ENCODE results near the gene EXOC2. TPM values are rescaled to one million over a fixed set of nuclear protein-coding genes. Genes with fewer than 3 reads are reported as not detected.

Gene EXOC2
- total and polyA plus RNA-seq, 2 donors (not counting 3 experiments of a cell fraction or from before 2014, with no cell fraction given), result 18.2 to 30.8 TPM

DNA sequence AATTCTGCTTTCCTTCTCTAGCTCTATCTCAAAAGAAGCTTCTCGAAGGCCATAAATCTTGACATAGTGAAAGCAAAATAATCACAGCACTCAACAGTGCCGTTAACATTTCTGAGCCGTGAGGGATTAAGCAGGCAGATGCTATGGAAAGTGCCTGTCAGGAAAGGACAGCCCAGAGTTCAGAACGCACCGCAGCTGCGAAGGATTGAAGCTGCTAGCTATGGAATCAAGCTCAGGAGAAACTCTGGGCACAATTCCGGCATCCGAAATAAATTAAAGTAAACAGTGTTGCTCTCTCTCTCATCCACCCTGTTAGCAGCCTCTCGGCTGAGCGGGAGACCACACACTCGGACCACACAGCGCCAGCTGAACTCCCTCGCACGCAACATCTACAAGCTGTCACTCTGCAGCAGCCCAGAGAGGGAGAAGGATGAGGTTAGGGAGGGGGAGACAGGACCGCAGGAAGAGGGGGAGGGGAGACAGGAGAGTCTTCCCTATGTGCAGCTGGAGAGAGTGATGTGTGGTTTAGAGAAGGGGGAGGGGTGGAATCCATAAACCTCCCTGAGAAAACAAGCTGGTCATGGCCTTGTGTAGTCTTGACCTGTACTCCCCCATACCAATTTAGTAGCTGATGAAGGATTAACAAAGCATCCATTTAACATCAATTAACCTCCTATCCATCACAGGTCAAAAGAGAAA, 9.0 kb downstream of the EXOC2 start:
- Histone ChIP-seq H3K4me3 (replicated peaks in 1 of 3; ENCODE audit: insufficient read depth in 1 of 3, low read depth in 1 of 3, low read length in 3 of 3) (peak overlapping the region in 1 of 3 experiments; percentile 16), H3K27ac (ENCODE audit: insufficient read depth, low read depth, low read length) (peak overlapping the region; percentile 74), H3K4me2 (ENCODE audit: insufficient read depth, low read length) (peak overlapping the region; percentile 45), H3K27me3 (ENCODE audit: control insufficient read depth in 2 of 2, insufficient read depth in 2 of 2, low read length in 2 of 2) (no peaks in the 10 kb centered on the region), H2AFZ (ENCODE audit: low read depth, low read length) (no peak overlapping the region), H3K79me2 (ENCODE audit: control insufficient read depth, insufficient read depth, low read length) (peaks cover 74% of the 10 kb centered on the region), H4K20me1 (replicated peaks; ENCODE audit: control insufficient read depth, extremely low read depth, insufficient read depth, low read length) (no peaks in the 10 kb centered on the region), H3K4me1 (ENCODE audit: control insufficient read depth, extremely low read depth, insufficient read depth, low read length) (peaks cover 37% of the 10 kb centered on the region), H3K9me3 (replicated peaks; ENCODE audit: control insufficient read depth, insufficient read depth, low read length) (no peaks in the 10 kb centered on the region), H3K9me1 (replicated peaks; ENCODE audit: control insufficient read depth, extremely low read depth, insufficient read depth, low read length) (no peaks in the 10 kb centered on the region), H3K36me3 (ENCODE audit: control insufficient read depth in 2 of 2, extremely low read depth in 1 of 2, insufficient read depth in 2 of 2, low read length in 2 of 2) (peaks cover 2 to 3% of the 10 kb centered on the region in 2 experiments), H3K9ac (replicated peaks; ENCODE audit: extremely low read depth, insufficient read depth, low read length) (peak overlapping the region; percentile 40)
- POLR2A ChIA-PET, result interaction anchor here (1.7 kb wide), 1 partner anchor 9 kb away, joined by 6 read pairs; the partner anchor contains the start of gene EXOC2
- FAIRE-seq (no peak), DNase-seq (ENCODE audit: low read depth, low spot score) (peak; percentile 29)
- intact Hi-C loops (cut with micrococcal nuclease), result loop anchor here (1.0 kb wide), 1 partner anchor 8 kb away; no protein-coding TSS in a partner anchor
- CTCF ChIA-PET, result interaction anchor here (0.7 to 1.5 kb wide), 11 partner anchors 16 to 126 kb away, joined by 3 to 8 read pairs (median 3); no protein-coding TSS in a partner anchor
- dilution Hi-C loops (cut with MboI; ENCODE audit: extremely low pct_ligation_motif_present, low sequenced_read_pairs), result no loop called here
- no TSS peak for BruUV-seq (replicated peaks)
- TF ChIP-seq POLR2A (IDR thresholded peaks at IDR 0.05; ENCODE audit: low read depth, low read length), result no peak

GRCh38 chr6:680666-681340, 12.1 kb downstream of the EXOC2 start:
- no peak overlapping the region for H3K27ac ChIP-seq (ENCODE audit: insufficient read depth, low read depth, low read length)
- POLR2A ChIA-PET, result no interaction called here

More at GRCh38 chr6:680666-681340, 12.1 kb downstream of the EXOC2 start:
- Histone ChIP-seq H3K9me1 (replicated peaks; ENCODE audit: control insufficient read depth, extremely low read depth, insufficient read depth, low read length) (no peaks in the 10 kb centered on the region), H3K4me2 (ENCODE audit: insufficient read depth, low read length) (no peak overlapping the region), H3K4me3 (replicated peaks in 1 of 3; ENCODE audit: insufficient read depth in 1 of 3, low read depth in 1 of 3, low read length in 3 of 3) (no peak overlapping the region), H3K9me3 (replicated peaks; ENCODE audit: control insufficient read depth, insufficient read depth, low read length) (no peaks in the 10 kb centered on the region), H3K9ac (replicated peaks; ENCODE audit: extremely low read depth, insufficient read depth, low read length) (no peak overlapping the region), H2AFZ (ENCODE audit: low read depth, low read length) (no peak overlapping the region), H3K4me1 (ENCODE audit: control insufficient read depth, extremely low read depth, insufficient read depth, low read length) (peaks cover 37% of the 10 kb centered on the region), H4K20me1 (replicated peaks; ENCODE audit: control insufficient read depth, extremely low read depth, insufficient read depth, low read length) (no peaks in the 10 kb centered on the region), H3K79me2 (ENCODE audit: control insufficient read depth, insufficient read depth, low read length) (peaks cover 74% of the 10 kb centered on the region), H3K27me3 (ENCODE audit: control insufficient read depth in 2 of 2, insufficient read depth in 2 of 2, low read length in 2 of 2) (no peaks in the 10 kb centered on the region), H3K36me3 (ENCODE audit: control insufficient read depth in 2 of 2, extremely low read depth in 1 of 2, insufficient read depth in 2 of 2, low read length in 2 of 2) (no peaks in the 10 kb centered on the region)
- dilution Hi-C loops (cut with MboI; ENCODE audit: extremely low pct_ligation_motif_present, low sequenced_read_pairs) (no loop called here), intact Hi-C loops (cut with micrococcal nuclease) (no loop called here)
- FAIRE-seq (no peak), DNase-seq (ENCODE audit: low read depth, low spot score) (no peak)
- TF ChIP-seq MYC (IDR thresholded peaks at IDR 0.05; ENCODE audit: low read depth, low read length) (no peak), FOS (IDR thresholded peaks at IDR 0.05; ENCODE audit: borderline replicate concordance, insufficient read depth, low read length) (no peak), POLR2AphosphoS5 (IDR thresholded peaks at IDR 0.05; ENCODE audit: insufficient read depth, low read depth, low read length) (no peak), POLR2A (IDR thresholded peaks at IDR 0.05; ENCODE audit: low read depth, low read length) (no peak), EZH2 (IDR thresholded peaks at IDR 0.05; ENCODE audit: borderline replicate concordance, low read depth, low read length, severe bottlenecking) (no peak), JUN (IDR thresholded peaks at IDR 0.05; ENCODE audit: borderline replicate concordance, insufficient read depth, insufficient read length, low read depth) (no peak)
- TF ChIP-seq, protein P1, sequence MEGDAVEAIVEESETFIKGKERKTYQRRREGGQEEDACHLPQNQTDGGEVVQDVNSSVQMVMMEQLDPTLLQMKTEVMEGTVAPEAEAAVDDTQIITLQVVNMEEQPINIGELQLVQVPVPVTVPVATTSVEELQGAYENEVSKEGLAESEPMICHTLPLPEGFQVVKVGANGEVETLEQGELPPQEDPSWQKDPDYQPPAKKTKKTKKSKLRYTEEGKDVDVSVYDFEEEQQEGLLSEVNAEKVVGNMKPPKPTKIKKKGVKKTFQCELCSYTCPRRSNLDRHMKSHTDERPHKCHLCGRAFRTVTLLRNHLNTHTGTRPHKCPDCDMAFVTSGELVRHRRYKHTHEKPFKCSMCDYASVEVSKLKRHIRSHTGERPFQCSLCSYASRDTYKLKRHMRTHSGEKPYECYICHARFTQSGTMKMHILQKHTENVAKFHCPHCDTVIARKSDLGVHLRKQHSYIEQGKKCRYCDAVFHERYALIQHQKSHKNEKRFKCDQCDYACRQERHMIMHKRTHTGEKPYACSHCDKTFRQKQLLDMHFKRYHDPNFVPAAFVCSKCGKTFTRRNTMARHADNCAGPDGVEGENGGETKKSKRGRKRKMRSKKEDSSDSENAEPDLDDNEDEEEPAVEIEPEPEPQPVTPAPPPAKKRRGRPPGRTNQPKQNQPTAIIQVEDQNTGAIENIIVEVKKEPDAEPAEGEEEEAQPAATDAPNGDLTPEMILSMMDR (IDR thresholded peaks at IDR 0.05; ENCODE audit: extremely low read depth in 1 of 2, insufficient read depth in 1 of 2, low read depth in 1 of 2, low read length in 2 of 2), result no peak
- CTCF ChIA-PET, result interaction anchor here (1.1 to 1.7 kb wide), 2 partner anchors 41 to 88 kb away, joined by 5 read pairs; no protein-coding TSS in a partner anchor
- no TSS peak for BruUV-seq (replicated peaks)
